22Rv1 (cell line): ENCODE results near the gene GLB1L2.

Source experiments
- CTCF ChIP-seq: fragments of 450-650 bp; IDR thresholded peaks from 2 replicates; pipeline ENCODE4 v1.5.1; 2017; ENCODE audit warnings: mild to moderate bottlenecking
- ZFX ChIP-seq: fragments of 450-650 bp; IDR thresholded peaks from 2 replicates; pipeline ENCODE4 v1.6.1; 2017; ENCODE audit warnings: antibody characterized with exemption, borderline replicate concordance

GRCh38 chr11:134360050-134360835, 28.5 kb downstream of the GLB1L2 start:
- TF ChIP-seq CTCF (peak; percentile 91), ZFX (no peak)
